Endothelial cell of umbilical vein (primary cell): Measurements from ENCODE around the gene OR7A5. TPM values are rescaled to one million over a fixed set of nuclear protein-coding genes. Genes with fewer than 3 reads are reported as not detected.
"Not testable (repeated sequence)": the region's sequence is repeated elsewhere in the genome, so short reads cannot be mapped to it uniquely, and the experiment has no call there.

Experiments used
- BruUV-seq: library from RNA; stranded (reverse); fragments of 400-500 nt; replicated peaks from 2 replicates; lab custom pipeline; 2021; lab: Mats Ljungman, UMichigan
- CTCF ChIA-PET: fragments of 300-600, 350-600 bp; sonication (Branson Sonifier 250); formaldehyde crosslinking; loops from one replicate; lab custom pipeline; 2021; ENCODE audit warnings: antibody characterized with exemption, inconsistent platforms; lab: Charles Lee
- POLR2A ChIA-PET: fragments of 300-600, 350-600 bp; sonication (Branson Sonifier 250); formaldehyde crosslinking; loops from one replicate; lab custom pipeline; 2021; ENCODE audit warnings: antibody characterized with exemption, inconsistent platforms; lab: Charles Lee
- DNase-seq: peaks from one replicate; pipeline ENCODE4 v3.0.0-alpha.2; 2011; ENCODE audit warnings: low read depth, low spot score
- FAIRE-seq: peaks from 2 replicates; lab custom pipeline; 2011; peaks lifted over from hg19 to GRCh38; lab: Jason Lieb, UNC
- H2AFZ ChIP-seq: 2 replicates; pipeline ENCODE4 v1.6.0; 2012; ENCODE audit warnings: low read depth, low read length, control low read depth, inconsistent platforms
- H3K27ac ChIP-seq: 2 replicates; pipeline ENCODE4 v1.5.1; 2011; ENCODE audit warnings: low read depth, mild to moderate bottlenecking, control low read depth, low read length, moderate library complexity; ENCODE audit not compliant: insufficient read depth
- H3K27me3 ChIP-seq, 2 experiments: 2 replicates each; pipeline versions ENCODE4 v1.6.0 to v1.6.1; 2011; ENCODE audit warnings: low read length in 2 of 2, mixed read lengths in 1 of 2; ENCODE audit not compliant: control insufficient read depth in 2 of 2, insufficient read depth in 2 of 2
- H3K36me3 ChIP-seq, 2 experiments: 2 replicates in 1 of 2; 3 replicates in 1 of 2; pipeline ENCODE4 v1.5.1; 2011; ENCODE audit warnings: low read length in 2 of 2, mild to moderate bottlenecking in 1 of 2, moderate library complexity in 1 of 2; ENCODE audit not compliant: control insufficient read depth in 2 of 2, insufficient read depth in 2 of 2; ENCODE audit errors: extremely low read depth in 1 of 2
- H3K4me1 ChIP-seq: 3 replicates; pipeline ENCODE4 v1.5.1; 2011; ENCODE audit warnings: mild to moderate bottlenecking, low read length; ENCODE audit not compliant: control insufficient read depth, insufficient read depth; ENCODE audit errors: extremely low read depth
- H3K4me2 ChIP-seq: 2 replicates; pipeline ENCODE4 v1.6.1; 2011; ENCODE audit warnings: low read length, control low read depth, mixed read lengths; ENCODE audit not compliant: insufficient read depth
- H3K4me3 ChIP-seq, 3 experiments: fragments of 200-600 bp in 1 of 3; sonication (generic), shearing (Covaris generic) in 1 of 3; replicated peaks in 1 of 3; 2 replicates each; pipeline ENCODE4 v1.5.1; 2011 to 2016; ENCODE audit warnings: control low read depth in 3 of 3, low read length in 3 of 3, mild to moderate bottlenecking in 2 of 3, inconsistent platforms in 1 of 3, low read depth in 1 of 3, moderate library complexity in 1 of 3; ENCODE audit not compliant: insufficient read depth in 1 of 3
- H3K79me2 ChIP-seq: 2 replicates; pipeline ENCODE4 v1.6.0; 2012; ENCODE audit warnings: low read length, inconsistent platforms; ENCODE audit not compliant: control insufficient read depth, insufficient read depth
- H3K9ac ChIP-seq: replicated peaks from 2 replicates; pipeline ENCODE3; 2011; ENCODE audit warnings: low read length, control low read depth; ENCODE audit not compliant: insufficient read depth; ENCODE audit errors: extremely low read depth
- H3K9me1 ChIP-seq: replicated peaks from 3 replicates; pipeline ENCODE4 v1.6.0; 2011; ENCODE audit warnings: mild to moderate bottlenecking, low read length; ENCODE audit not compliant: control insufficient read depth, insufficient read depth; ENCODE audit errors: extremely low read depth
- H3K9me3 ChIP-seq: replicated peaks from 2 replicates; pipeline ENCODE4 v1.5.1; 2012; ENCODE audit warnings: low read length, inconsistent platforms; ENCODE audit not compliant: control insufficient read depth, insufficient read depth
- H4K20me1 ChIP-seq: replicated peaks from 2 replicates; pipeline ENCODE3; 2011; ENCODE audit warnings: mild to moderate bottlenecking, low read length; ENCODE audit not compliant: control insufficient read depth, insufficient read depth; ENCODE audit errors: extremely low read depth
- dilution Hi-C: fragments of 300-500 bp; cut with MboI; formaldehyde crosslinking; loops from one replicate; pipeline ENCODE4 v1.15.0; 2019; ENCODE audit warnings: low sequenced_read_pairs; ENCODE audit not compliant: extremely low pct_ligation_motif_present
- intact Hi-C: fragments of 100-400 bp; cut with micrococcal nuclease; formaldehyde crosslinking; loops from one replicate; pipeline ENCODE4 v1.10.0; 2022
- polyA plus RNA-seq, 4 experiments: library from polyadenylated mRNA; depleted of rRNA in 3 of 4; stranded (reverse) in 3 of 4; unstranded in 1 of 4; fragments of >200 nt; gene quantifications; 2 replicates each; pipeline versions ENCODE4 v1.2.1 to v1.2.3, GENCODE V29; 2011 to 2012; ENCODE audit warnings: missing spikeins in 1 of 4
- total RNA-seq: library from RNA; stranded (reverse); gene quantifications from 2 replicates; pipeline ENCODE4 v1.2.3, GENCODE V29; 2021

OR7A5 gene
- total and polyA plus RNA-seq, 2 donors (not counting 3 experiments of a cell fraction or from before 2014, with no cell fraction given), result not detected

- dilution Hi-C loops, H2AFZ ChIP-seq, H3K9ac ChIP-seq, H3K79me2 ChIP-seq, H3K4me1 ChIP-seq, FAIRE-seq, H3K9me3 ChIP-seq, BruUV-seq, POLR2A ChIA-PET, DNase-seq, intact Hi-C loops, H3K9me1 ChIP-seq, H3K4me2 ChIP-seq, H3K27me3 ChIP-seq, H3K27ac ChIP-seq, H3K4me3 ChIP-seq, CTCF ChIA-PET, H4K20me1 ChIP-seq, H3K36me3 ChIP-seq: not testable (repeated sequence)
Measured at GRCh38 chr19:14781713-14782536, 53.1 kb downstream of the OR7A5 start.

GRCh38 chr19:14780622-14781225 is 54.3 kb downstream of the OR7A5 start:
- H3K4me3 ChIP-seq, FAIRE-seq, H3K9me1 ChIP-seq, H3K27ac ChIP-seq, H3K79me2 ChIP-seq, H3K9me3 ChIP-seq, dilution Hi-C loops, H3K9ac ChIP-seq, H2AFZ ChIP-seq, intact Hi-C loops, BruUV-seq, DNase-seq, H3K36me3 ChIP-seq, H3K27me3 ChIP-seq, H3K4me1 ChIP-seq, POLR2A ChIA-PET, H4K20me1 ChIP-seq, H3K4me2 ChIP-seq: not testable (repeated sequence)
- CTCF ChIA-PET, result interaction anchor here (0.7 kb wide), 1 partner anchor 406 kb away, joined by 3 read pairs; no protein-coding TSS in a partner anchor
